GM19467 (cell line): ENCODE results near the gene SMYD3.
"Not testable (repeated sequence)": the region's sequence is repeated elsewhere in the genome, so short reads cannot be mapped to it uniquely, and the experiment has no call there.

Source experiments
- ATAC-seq: cut with Tn5 transposase; IDR thresholded peaks from one replicate; pipeline ENCODE4 v1.9.1; 2021; ENCODE audit warnings: mild to moderate bottlenecking, moderate library complexity; ENCODE audit not compliant: unreplicated experiment

SMYD3 gene

GRCh38 chr1:245797592-245798348 is 709.3 kb downstream of the SMYD3 start:
- ATAC-seq, result no peak

- no peak for ATAC-seq
Measured at GRCh38 chr1:245791410-245792312, 715.4 kb downstream of the SMYD3 start.

GRCh38 chr1:245790441-245790840 is 716.6 kb downstream of the SMYD3 start:
- no peak for ATAC-seq

GRCh38 chr1:245788886-245789285 is 718.2 kb downstream of the SMYD3 start:
- no peak for ATAC-seq

GRCh38 chr1:245788269-245788668 is 718.8 kb downstream of the SMYD3 start:
- no peak for ATAC-seq

- ATAC-seq, result no peak
Measured at GRCh38 chr1:245786948-245787347, 720.1 kb downstream of the SMYD3 start.

GRCh38 chr1:245779797-245780755 is 727.0 kb downstream of the SMYD3 start:
- ATAC-seq, result no peak

GRCh38 chr1:245777752-245778151 is 729.3 kb downstream of the SMYD3 start:
- no peak for ATAC-seq

- ATAC-seq, result no peak
Measured at GRCh38 chr1:245776694-245777332, 730.3 kb downstream of the SMYD3 start.

GRCh38 chr1:245776139-245776538 is 730.9 kb downstream of the SMYD3 start:
- no peak for ATAC-seq

GRCh38 chr1:245774931-245775330 is 732.1 kb downstream of the SMYD3 start:
- not testable (repeated sequence) for ATAC-seq

- ATAC-seq, result no peak
Measured at GRCh38 chr1:245774196-245774595, 732.9 kb downstream of the SMYD3 start.

- no peak for ATAC-seq
Measured at GRCh38 chr1:245773344-245773743, 733.7 kb downstream of the SMYD3 start.

- no peak for ATAC-seq
Measured at GRCh38 chr1:245772739-245773138, 734.3 kb downstream of the SMYD3 start.

GRCh38 chr1:245772325-245772724 is 734.8 kb downstream of the SMYD3 start:
- ATAC-seq, result no peak

GRCh38 chr1:245771511-245772281 is 735.4 kb downstream of the SMYD3 start:
- no peak for ATAC-seq

- ATAC-seq, result no peak
Measured at GRCh38 chr1:245770156-245770555, 736.9 kb downstream of the SMYD3 start.

- ATAC-seq, result no peak
Measured at GRCh38 chr1:245768596-245768995, 738.5 kb downstream of the SMYD3 start.

- ATAC-seq, result no peak
Measured at GRCh38 chr1:245765230-245766000, 741.7 kb downstream of the SMYD3 start.
